MCF 10A (cell line): ENCODE data around the gene FBRSL1. TPM values are rescaled to one million over a fixed set of nuclear protein-coding genes. Genes with fewer than 3 reads are reported as not detected.

ENCODE experiments used
- BruUV-seq: library from RNA; stranded (reverse); fragments of 400-500 nt; replicated peaks from 2 replicates; lab custom pipeline; 2021; lab: Mats Ljungman, UMichigan
- CTCF ChIA-PET: fragments of 300-600 bp; sonication (Branson Sonifier 250); formaldehyde crosslinking; extraction: SDS; loops from one replicate; lab custom pipeline; 2021; ENCODE audit warnings: antibody characterized with exemption, inconsistent platforms; lab: Yijun Ruan, JAX
- POLR2A ChIA-PET: fragments of 300-600, 350-650 bp; sonication (Branson Sonifier 250); formaldehyde crosslinking; extraction: SDS; loops from one replicate; lab custom pipeline; 2020; ENCODE audit warnings: antibody characterized with exemption, inconsistent platforms; lab: Yijun Ruan, JAX
- DNase-seq: peaks from one replicate; pipeline ENCODE4 v3.0.0-alpha.2; 2018; ENCODE audit not compliant: unreplicated experiment
- H3K27ac Mint-ChIP-seq: one replicate; pipeline ENCODE4 v1.8.0; 2022; ENCODE audit warnings: mild to moderate bottlenecking, low read depth, mixed read lengths; ENCODE audit not compliant: unreplicated experiment
- H3K27me3 Mint-ChIP-seq: one replicate; pipeline ENCODE4 v1.8.0; 2022; ENCODE audit warnings: mixed read lengths; ENCODE audit not compliant: insufficient read depth, unreplicated experiment
- H3K36me3 Mint-ChIP-seq: one replicate; pipeline ENCODE4 v1.8.0; 2022; ENCODE audit warnings: mild to moderate bottlenecking, moderate library complexity, mixed read lengths; ENCODE audit not compliant: insufficient read depth, unreplicated experiment
- H3K4me1 Mint-ChIP-seq: one replicate; pipeline ENCODE4 v1.8.0; 2022; ENCODE audit warnings: mixed read lengths; ENCODE audit not compliant: insufficient read depth, unreplicated experiment
- H3K4me3 Mint-ChIP-seq: one replicate; pipeline ENCODE4 v1.8.0; 2022; ENCODE audit warnings: mild to moderate bottlenecking, moderate library complexity, mixed read lengths; ENCODE audit not compliant: unreplicated experiment
- H3K9me3 Mint-ChIP-seq: one replicate; pipeline ENCODE4 v1.8.0; 2022; ENCODE audit warnings: mixed read lengths; ENCODE audit not compliant: unreplicated experiment
- CTCF ChIP-seq: fragments of 200-600 bp; IDR thresholded peaks from one replicate; pipeline ENCODE4 v1.8.0; 2022; ENCODE audit warnings: antibody characterized with exemption, mild to moderate bottlenecking; ENCODE audit not compliant: unreplicated experiment
- intact Hi-C: fragments of 100-400 bp; cut with micrococcal nuclease; formaldehyde crosslinking; loops from 2 replicates; pipeline ENCODE4 v1.14.1; 2022
- total RNA-seq: library from RNA; stranded (reverse); gene quantifications from 2 replicates; pipeline ENCODE4 v1.2.3, GENCODE V29; 2022

The FBRSL1 gene
- total RNA-seq, 1 experiment from 2014 or later, result 47.4 TPM

DNA sequence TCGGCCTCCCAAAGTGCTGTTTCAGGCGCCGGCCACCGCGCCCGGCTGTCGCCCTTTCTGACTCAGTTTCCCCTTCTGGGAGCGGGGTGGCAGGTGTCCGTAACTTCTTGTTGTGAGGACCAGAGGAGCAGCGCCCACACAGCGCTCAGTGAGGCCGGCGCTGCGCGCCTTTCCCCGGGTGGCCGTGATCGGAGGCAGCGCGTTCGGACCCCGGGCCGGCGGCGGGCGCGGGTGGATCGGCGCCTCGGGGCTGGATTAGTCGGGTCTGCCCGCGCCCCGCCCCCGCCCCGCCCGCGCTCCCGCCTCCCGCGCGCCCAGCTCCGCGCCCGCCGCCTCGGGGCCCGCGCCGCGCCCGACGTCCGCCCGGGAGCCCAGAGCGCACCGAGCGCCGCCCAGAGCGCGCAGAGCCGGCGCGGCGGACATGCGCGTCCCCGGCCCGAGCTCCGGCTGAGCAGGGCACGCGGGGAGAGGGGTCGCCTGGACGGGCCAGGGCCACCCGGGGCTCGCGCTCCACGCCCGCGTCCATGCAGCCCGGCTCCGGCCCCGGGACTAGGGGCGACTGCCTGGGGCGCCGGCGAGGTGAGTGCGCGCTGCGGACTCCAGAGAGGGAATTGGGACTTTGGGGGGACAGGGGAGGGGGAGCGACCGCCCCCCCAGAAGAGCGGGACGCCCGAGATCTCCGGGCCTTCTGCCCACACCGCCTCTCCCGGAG is 69.9 kb downstream of the FBRSL1 start:
- ChIA-PET CTCF (interaction anchor here (0.6 to 1.0 kb wide), 2 partner anchors 145 to 155 kb away, joined by 3 read pairs; no protein-coding TSS in a partner anchor), POLR2A (interaction anchor here (0.7 to 1.1 kb wide), 3 partner anchors 22 to 145 kb away, joined by 3 to 4 read pairs (median 4); no protein-coding TSS in a partner anchor)
- no TSS peak for BruUV-seq
- Mint-ChIP-seq H3K27me3 (no peaks in the 10 kb centered on the region), H3K27ac (no peak overlapping the region), H3K4me3 (peak overlapping the region; percentile 67), H3K36me3 (peaks cover 13% of the 10 kb centered on the region), H3K9me3 (no peaks in the 10 kb centered on the region), H3K4me1 (peaks cover 5% of the 10 kb centered on the region)
- DNase-seq, result peak; percentile 33
- TF ChIP-seq CTCF, result no peak
- intact Hi-C loops, result loop anchor here (1.0 to 2.0 kb wide), 2 partner anchors 36 to 405 kb away; no protein-coding TSS in a partner anchor

DNA sequence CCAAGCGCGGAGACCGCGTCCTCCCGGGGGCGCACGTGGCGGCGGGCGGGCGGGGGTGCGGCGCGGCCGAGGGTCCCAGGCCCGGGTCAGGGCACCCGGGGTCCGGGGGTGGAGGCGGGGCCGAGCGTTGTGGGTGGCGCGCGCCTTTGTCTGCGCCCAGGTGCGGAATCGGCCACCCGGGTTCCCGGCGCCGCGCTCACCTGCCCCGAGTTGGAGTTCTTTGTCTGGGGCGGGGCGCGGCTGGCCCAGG is 70.3 kb downstream of the FBRSL1 start:
- CTCF ChIA-PET, result interaction anchor here (1.0 to 2.9 kb wide), 6 partner anchors 23 to 279 kb away, joined by 3 to 21 read pairs (median 4); no protein-coding TSS in a partner anchor
- Mint-ChIP-seq H3K4me3 (peak overlapping the region; percentile 67), H3K27me3 (no peaks in the 10 kb centered on the region), H3K27ac (no peak overlapping the region), H3K36me3 (peaks cover 13% of the 10 kb centered on the region), H3K9me3 (no peaks in the 10 kb centered on the region), H3K4me1 (peaks cover 5% of the 10 kb centered on the region)
- POLR2A ChIA-PET, result interaction anchor here (0.9 to 1.1 kb wide), 3 partner anchors 22 to 241 kb away, joined by 3 to 4 read pairs (median 3); no protein-coding TSS in a partner anchor
- TF ChIP-seq CTCF, result no peak
- no peak for DNase-seq
- intact Hi-C loops, result loop anchor here (1.0 to 2.0 kb wide), 2 partner anchors 36 to 405 kb away; no protein-coding TSS in a partner anchor
- BruUV-seq, result no TSS peak

DNA sequence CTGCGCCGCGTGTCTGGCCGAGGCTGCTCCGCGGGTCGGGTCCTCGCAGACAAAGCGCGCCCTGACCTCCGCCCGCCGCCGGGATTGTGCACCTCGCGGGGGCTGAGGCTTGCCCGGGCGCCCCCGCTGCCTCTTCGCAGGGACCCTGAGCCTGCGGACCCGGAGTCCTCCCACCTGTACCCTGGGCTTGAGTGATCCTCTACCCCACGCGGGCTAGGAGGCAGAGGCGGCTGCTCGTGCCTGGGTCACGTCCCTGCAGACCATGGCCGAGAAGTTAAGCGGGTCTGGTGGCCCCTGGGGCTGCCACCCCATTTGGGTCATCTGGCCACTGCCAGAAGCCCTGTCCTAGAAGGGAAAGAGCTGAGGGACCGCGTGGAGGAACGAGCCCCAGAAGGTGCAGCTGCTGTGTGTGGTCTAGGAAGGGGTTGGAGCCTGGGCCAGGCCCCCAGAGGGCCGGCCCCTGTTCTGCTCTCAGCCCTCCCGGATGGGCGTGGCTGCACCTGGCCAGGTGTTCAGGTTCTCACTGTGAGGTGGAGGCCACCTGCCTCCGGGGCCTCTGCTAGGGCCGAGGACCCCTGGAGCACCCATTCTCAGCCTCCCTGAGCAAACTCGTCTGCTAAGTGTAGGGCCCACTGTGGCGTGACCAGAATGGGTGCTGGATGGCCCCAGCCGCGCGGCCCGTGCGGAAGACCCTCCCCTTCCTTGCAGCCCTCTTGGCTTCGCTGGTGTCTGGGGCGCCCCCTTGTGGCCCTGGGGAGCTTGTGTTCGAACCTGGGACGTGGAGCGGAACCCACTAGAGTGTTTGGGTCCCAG is 70.9 kb downstream of the FBRSL1 start:
- ChIA-PET POLR2A (interaction anchor here (0.7 to 1.0 kb wide), 3 partner anchors 10 to 398 kb away, joined by 3 to 5 read pairs (median 4); no protein-coding TSS in a partner anchor), CTCF (interaction anchor here (0.6 to 2.9 kb wide), 15 partner anchors 10 to 1105 kb away, joined by 3 to 21 read pairs (median 4); no protein-coding TSS in a partner anchor)
- peak; percentile 85 for TF ChIP-seq CTCF
- intact Hi-C loops, result loop anchor here (1.0 to 2.0 kb wide), 3 partner anchors 37 to 406 kb away; no protein-coding TSS in a partner anchor
- Mint-ChIP-seq H3K27ac (no peak overlapping the region), H3K4me3 (peak overlapping the region; percentile 67), H3K36me3 (peaks cover 18% of the 10 kb centered on the region), H3K4me1 (peaks cover 5% of the 10 kb centered on the region), H3K9me3 (no peaks in the 10 kb centered on the region), H3K27me3 (no peaks in the 10 kb centered on the region)
- BruUV-seq, result no TSS peak
- peak; percentile 67 for DNase-seq

Other genes starting within 250 kb of the FBRSL1 start
- gene GALNT9, start 160.6 kb upstream of the FBRSL1 start, total RNA-seq, result 3.2 and 4.4 TPM in 2 replicates
- gene LRCOL1, start 120.4 kb downstream of the FBRSL1 start, total RNA-seq, result not detected in 2 replicates
- gene P2RX2, start 128.6 kb downstream of the FBRSL1 start, total RNA-seq, result not detected in 2 replicates
- gene POLE, start 197.2 kb downstream of the FBRSL1 start, total RNA-seq, result 36.3 and 40.4 TPM in 2 replicates
- gene PXMP2, start 197.4 kb downstream of the FBRSL1 start, total RNA-seq, result 23.8 and 28.1 TPM in 2 replicates
- 69.8 and 84.0 TPM in 2 replicates for gene PGAM5, start 220.7 kb downstream of the FBRSL1 start, total RNA-seq